HT-29 (cell line): Measurements from ENCODE around the gene RNASE3. TPM values are rescaled to one million over a fixed set of nuclear protein-coding genes. Genes with fewer than 3 reads are reported as not detected.
"Not testable (repeated sequence)": the region's sequence is repeated elsewhere in the genome, so short reads cannot be mapped to it uniquely, and the experiment has no call there.

ENCODE experiments used
- DNase-seq: peaks from one replicate; pipeline ENCODE4 v3.0.0-alpha.2; 2015; ENCODE audit warnings: low spot score
- total RNA-seq: library from RNA; depleted of rRNA; stranded (reverse); fragments of >200 nt; shearing (Covaris generic); gene quantifications from 2 replicates; pipeline ENCODE4 v1.2.3, GENCODE V29; 2014; rRNA removed

The RNASE3 gene
- total RNA-seq, result not detected in 2 replicates

GRCh38 chr14:20891126-20891825, at the start of gene RNASE3:
RNASE3 (plus strand) TSS chr14:20891385; CDS start chr14:20891687, 302 bp downstream.
- DNase-seq, result not testable (repeated sequence)

- DNase-seq, result no peak
Measured at GRCh38 chr14:20846560-20846959, 44.6 kb upstream of the RNASE3 start.

GRCh38 chr14:20848316-20848954, 42.8 kb upstream of the RNASE3 start:
- peak; percentile 52 for DNase-seq

- no peak for DNase-seq
Measured at GRCh38 chr14:20848955-20849570, 42.1 kb upstream of the RNASE3 start.

- DNase-seq, result no peak
Measured at GRCh38 chr14:20853042-20853441, 38.1 kb upstream of the RNASE3 start.

DNA sequence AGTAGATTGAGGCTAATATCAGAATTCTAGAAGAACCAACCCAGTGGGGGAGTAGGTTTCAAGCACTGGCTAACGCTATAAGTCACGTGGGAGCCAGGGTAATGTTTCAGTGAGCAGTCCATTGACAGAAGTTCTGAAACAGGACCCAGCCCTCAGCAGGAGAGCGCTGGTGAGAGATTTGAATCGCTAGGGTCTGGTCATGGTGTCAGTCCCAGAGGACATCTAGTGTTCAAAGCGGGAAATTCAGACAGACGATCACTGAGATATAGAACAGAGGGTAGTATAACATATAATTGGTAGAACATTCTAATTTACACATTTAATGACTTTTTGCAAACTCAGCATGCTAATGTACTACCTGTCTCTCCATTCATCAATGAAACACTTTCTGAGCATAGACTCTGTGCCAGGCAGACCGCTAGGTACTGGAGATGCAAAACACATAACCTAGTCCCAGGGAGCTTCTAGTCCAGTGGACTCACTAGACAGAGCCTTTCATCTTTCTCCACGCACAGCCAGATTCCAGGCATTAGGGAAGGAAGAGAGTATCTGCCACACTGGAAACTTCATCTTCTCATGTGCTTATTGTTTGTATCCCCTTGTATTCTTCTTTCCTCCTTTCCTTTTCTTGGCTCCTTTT, 35.4 kb upstream of the RNASE3 start:
- DNase-seq, result peak; percentile 80

DNA sequence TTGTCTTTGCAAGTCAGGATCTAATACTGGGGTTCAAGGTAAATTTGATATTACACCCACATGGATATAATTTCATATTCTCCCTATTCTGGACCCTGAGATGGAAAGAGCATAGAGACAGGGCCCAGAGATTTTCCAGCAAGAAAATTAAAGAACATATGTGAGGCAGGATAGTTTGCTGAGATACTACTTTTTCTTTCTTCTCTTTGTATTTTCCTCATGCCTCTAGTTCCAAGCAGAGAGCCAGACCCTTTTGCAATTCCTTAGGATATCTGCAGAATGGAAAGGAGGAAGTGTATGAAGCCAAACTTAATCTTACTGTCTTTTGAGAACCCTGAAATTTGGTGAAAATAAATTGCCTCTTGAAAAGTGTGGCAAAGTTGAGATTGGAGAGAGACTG, 34.0 kb upstream of the RNASE3 start:
- DNase-seq, result no peak

GRCh38 chr14:20857630-20858261, 33.4 kb upstream of the RNASE3 start:
- peak; percentile 45 for DNase-seq

GRCh38 chr14:20866194-20866593, 25.0 kb upstream of the RNASE3 start:
- no peak for DNase-seq

DNA sequence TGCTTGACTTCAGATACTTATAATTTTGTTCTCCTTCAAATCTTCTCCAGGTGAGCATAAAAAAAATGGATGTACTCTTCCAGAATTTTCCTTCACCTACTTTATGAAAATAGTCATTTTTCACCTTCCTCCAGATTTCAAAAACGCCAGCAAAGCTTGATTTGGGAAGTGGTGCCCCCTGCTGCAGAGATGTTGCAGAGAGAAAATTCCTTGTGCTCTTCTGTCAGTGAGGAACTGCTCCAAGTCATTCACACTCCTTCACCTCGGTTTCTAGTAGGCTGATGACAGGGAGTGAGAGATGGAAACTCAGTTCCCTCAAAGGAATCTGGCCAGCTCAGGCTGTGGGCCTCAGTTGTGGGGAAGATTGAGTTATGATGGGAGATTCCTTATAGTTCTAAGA, 24.2 kb upstream of the RNASE3 start:
- DNase-seq, result no peak

GRCh38 chr14:20873370-20874177, 17.6 kb upstream of the RNASE3 start:
- peak; percentile 56 for DNase-seq

DNA sequence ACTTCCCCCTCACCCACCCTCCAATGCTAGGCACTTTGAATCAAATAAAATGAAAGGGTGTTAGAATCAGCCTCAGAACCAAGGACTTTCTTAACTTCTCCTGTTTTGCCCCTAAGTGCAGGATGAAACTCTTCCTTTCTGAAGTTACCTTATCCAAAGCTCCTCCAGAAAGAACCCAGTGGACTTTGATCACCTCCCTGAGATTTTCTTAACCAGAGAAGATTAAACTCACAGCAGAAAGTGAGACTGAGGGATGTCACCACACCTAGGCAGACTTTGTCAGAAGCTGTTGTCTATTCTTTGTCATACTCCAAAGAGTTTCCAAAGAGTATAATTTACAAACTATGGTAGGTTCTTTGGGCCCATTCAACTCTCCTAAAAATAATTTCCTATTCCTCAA, 14.2 kb upstream of the RNASE3 start:
- no peak for DNase-seq

DNA sequence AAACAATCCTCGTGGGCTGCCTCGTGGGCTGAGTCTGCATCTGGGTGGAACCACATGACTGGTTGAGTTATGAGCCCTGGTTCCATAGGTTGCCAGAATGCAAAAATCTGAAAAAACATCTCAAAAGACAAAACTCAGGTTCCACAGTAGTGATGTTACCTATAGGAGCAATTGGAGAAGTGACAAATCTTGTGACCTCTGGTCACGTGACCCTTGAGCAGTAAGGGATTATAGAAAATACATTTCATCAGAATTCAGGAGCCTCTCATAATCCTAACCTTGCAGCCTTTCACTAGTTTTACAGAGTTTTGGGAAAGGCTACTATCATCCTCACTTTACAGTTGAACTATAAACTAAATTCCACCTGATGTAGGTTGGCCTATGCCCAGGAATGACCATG, 12.5 kb upstream of the RNASE3 start:
- DNase-seq, result no peak

DNA sequence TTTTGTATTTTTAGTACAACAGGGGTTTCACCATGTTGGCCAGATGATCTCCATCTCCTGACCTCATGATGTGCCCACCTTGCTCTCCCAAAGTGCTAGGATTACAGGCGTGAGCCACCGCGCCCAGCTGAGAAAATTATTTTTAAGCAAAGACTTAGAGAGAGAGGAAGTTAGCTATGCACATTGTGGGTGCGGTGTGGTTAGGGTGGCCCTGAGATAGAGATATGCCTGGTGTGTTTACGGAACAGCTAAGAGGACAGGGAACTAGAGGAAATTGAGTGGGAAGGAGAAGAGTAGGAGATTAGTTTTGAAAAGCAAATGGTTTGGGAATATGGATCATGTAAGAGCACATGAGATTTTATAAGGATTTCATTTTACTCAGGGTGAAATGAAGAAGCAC, 10.0 kb upstream of the RNASE3 start:
- DNase-seq, result not testable (repeated sequence)

GRCh38 chr14:20882787-20883186, 8.4 kb upstream of the RNASE3 start:
- not testable (repeated sequence) for DNase-seq

GRCh38 chr14:20888411-20888810, 2.8 kb upstream of the RNASE3 start:
- DNase-seq, result not testable (repeated sequence)

DNA sequence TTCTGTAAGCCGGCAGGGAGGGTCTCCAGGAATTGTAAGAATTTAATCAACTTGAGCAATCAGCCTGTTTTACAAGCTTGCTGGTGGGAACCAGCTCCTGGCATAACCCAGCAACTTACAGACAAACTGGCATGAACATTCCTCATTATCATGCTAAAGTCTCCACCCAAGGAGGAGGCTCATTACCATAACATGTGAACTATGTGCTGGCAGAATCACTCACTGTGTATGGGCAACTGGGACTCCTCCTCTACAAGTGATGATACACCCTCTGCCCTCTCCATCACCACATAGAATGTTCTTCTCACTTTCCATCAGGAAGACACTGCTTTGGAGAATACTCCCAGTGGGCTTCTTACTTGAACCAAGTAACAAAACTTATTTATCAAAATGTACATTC, 4.1 kb downstream of the RNASE3 start:
- DNase-seq, result not testable (repeated sequence)

- DNase-seq, result no peak
Measured at GRCh38 chr14:20904393-20905029, 13.3 kb downstream of the RNASE3 start.

DNA sequence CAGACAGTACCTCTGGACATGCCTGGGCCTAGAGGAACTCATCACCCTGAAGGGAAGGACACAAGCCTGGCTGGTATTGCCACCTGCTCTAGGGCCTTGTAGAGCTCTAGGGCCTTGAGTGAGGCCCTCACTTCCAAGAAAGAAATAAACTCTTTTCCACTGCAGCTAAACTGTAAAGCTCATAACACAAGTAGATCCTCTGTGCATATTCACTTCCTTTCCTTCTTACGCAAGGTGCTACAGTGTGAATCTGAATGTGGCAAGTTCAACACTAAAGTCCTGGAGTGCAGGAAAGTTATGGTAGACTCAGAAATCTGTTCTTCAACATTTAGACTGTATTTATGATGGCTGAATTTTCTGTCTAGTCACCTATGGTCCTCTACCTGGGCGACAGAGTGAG, 14.5 kb downstream of the RNASE3 start:
- no peak for DNase-seq

- no peak for DNase-seq
Measured at GRCh38 chr14:20907214-20907613, 16.0 kb downstream of the RNASE3 start.
